ENCODE results near the gene OR6Y1.

DNA sequence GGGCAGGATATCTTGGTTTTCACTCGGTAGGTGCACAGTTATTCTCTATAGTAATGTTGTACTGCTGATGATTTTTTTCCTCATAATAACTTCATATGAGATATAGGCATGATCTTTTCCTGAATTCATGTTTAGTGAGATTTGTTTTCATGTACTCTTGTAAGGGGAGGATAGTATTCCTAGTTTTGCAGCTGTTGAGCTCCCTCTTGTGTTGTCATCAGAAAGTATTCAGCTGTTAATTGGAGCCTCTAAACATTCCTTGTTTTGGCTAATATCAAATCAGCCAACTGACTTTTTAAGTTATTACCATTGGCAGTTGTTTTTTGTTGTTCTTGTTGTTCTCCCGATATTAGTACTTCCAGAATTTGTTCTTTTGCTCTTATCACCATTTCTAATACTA lies 57.8 kb downstream of the OR6Y1 start:
- TF ChIP-seq EP300 (IDR thresholded peaks at IDR 0.05; ENCODE audit: low read depth) (no peak), POLR2A (IDR thresholded peaks at IDR 0.05) (no peak), POLR2AphosphoS5 (IDR thresholded peaks at IDR 0.05) (no peak)
- TF ChIP-seq, protein P1, sequence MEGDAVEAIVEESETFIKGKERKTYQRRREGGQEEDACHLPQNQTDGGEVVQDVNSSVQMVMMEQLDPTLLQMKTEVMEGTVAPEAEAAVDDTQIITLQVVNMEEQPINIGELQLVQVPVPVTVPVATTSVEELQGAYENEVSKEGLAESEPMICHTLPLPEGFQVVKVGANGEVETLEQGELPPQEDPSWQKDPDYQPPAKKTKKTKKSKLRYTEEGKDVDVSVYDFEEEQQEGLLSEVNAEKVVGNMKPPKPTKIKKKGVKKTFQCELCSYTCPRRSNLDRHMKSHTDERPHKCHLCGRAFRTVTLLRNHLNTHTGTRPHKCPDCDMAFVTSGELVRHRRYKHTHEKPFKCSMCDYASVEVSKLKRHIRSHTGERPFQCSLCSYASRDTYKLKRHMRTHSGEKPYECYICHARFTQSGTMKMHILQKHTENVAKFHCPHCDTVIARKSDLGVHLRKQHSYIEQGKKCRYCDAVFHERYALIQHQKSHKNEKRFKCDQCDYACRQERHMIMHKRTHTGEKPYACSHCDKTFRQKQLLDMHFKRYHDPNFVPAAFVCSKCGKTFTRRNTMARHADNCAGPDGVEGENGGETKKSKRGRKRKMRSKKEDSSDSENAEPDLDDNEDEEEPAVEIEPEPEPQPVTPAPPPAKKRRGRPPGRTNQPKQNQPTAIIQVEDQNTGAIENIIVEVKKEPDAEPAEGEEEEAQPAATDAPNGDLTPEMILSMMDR (IDR thresholded peaks at IDR 0.05), result no peak
